ENCODE measurements around the gene TTLL5.

Gene TTLL5

DNA sequence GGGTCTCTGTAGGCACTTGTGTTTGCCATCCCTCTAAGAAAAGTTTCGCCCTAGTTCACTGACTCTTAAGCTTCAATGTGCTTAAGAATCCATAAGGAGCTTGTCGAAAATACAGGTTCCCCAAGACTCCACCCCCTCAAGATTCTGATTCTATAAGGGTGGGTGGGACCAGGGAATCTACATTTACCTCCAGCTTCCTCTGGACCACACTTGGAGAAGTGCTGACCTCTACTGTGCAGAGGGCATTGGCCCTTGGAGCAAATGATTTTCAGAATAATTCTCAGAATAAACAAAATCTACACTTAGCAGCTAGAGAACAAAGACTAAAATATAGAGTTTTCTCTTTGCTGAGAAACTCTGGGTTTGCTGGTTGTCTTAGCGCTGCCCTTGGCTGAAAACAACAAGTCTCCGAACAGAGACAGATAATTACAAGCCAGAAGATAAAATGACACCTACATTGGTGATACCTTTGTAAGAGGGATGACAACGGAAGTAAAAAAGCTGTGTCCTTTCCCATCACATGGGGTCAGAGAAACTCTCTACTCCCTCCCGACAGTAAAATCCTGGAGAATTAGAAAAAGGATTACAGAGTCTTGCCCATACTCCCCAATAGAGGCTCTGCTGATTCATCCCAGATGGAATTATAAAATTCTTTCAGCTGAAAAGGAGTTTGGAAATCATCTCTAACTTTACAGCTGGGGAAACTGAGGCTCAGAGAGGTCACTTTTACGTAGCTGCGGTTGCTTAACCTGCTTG, 316.0 kb downstream of the TTLL5 start:
- Histone ChIP-seq H3K4me3 (ENCODE audit: low read length) (no peak overlapping the region), H3K36me3 (ENCODE audit: control insufficient read depth, insufficient read depth, low read length, severe bottlenecking) (no peaks in the 10 kb centered on the region), H3K4me1 (ENCODE audit: control insufficient read depth, insufficient read depth, low read length) (peaks cover 39% of the 10 kb centered on the region), H3K9me3 (ENCODE audit: control insufficient read depth, low read length) (no peaks in the 10 kb centered on the region), H3K9ac (ENCODE audit: low read length) (no peak overlapping the region), H3K27me3 (replicated peaks; ENCODE audit: control insufficient read depth, insufficient read depth, low read length) (no peaks in the 10 kb centered on the region)
- DNase-seq (ENCODE audit: low read depth): peak; percentile 17

DNA sequence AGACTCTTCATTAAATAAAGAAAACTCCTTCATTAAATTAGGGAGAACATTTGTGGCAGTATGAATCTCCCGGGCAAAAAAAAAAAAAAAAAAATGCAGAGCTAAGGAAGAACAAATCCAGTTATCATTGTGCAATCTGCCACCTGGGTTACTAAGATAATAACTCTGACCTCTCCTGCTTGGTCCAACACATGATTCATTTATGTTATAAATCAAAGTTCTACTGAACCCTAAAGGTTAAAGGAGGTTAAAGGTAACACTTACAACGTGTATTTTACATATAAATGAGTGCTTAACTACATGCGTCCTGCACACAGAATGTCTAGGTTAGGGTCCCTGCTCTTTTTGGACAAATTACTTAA, 316.5 kb downstream of the TTLL5 start:
- H3K4me3 ChIP-seq (ENCODE audit: low read length): no peak overlapping the region
- no peaks in the 10 kb centered on the region for H3K9me3 ChIP-seq (ENCODE audit: control insufficient read depth, low read length)
- DNase-seq (ENCODE audit: low read depth): no peak
- H3K4me1 ChIP-seq (ENCODE audit: control insufficient read depth, insufficient read depth, low read length): peaks cover 39% of the 10 kb centered on the region
- H3K36me3 ChIP-seq (ENCODE audit: control insufficient read depth, insufficient read depth, low read length, severe bottlenecking): no peaks in the 10 kb centered on the region
- no peaks in the 10 kb centered on the region for H3K27me3 ChIP-seq (replicated peaks; ENCODE audit: control insufficient read depth, insufficient read depth, low read length)
- no peak overlapping the region for H3K9ac ChIP-seq (ENCODE audit: low read length)

DNA sequence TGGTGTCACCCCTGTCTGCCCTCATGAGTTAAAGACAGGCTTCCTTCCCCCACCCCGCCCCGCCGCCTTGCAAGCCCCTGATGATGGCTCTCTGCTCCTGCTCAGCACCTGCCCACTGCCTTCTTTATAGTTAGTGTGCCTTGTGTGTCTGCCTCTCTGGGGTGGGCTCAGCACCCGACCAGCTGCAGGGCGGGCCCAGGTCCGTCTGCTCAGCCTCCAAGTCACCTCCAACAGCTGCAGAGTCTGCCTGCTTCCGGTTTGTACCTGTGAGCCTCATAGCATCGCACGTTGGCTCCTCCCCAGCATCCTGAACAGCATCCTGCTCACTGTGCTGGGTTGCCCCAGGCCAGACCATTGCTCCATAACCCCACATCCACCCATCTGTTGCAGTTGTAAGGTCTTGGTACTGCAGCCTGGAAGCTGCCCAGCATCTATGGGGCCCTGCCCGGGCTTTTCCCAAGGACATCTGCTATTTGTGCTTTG, 317.2 kb downstream of the TTLL5 start:
- DNase-seq (ENCODE audit: low read depth): no peak
- H3K9me3 ChIP-seq (ENCODE audit: control insufficient read depth, low read length): no peaks in the 10 kb centered on the region
- no peaks in the 10 kb centered on the region for H3K27me3 ChIP-seq (replicated peaks; ENCODE audit: control insufficient read depth, insufficient read depth, low read length)
- no peak overlapping the region for H3K4me3 ChIP-seq (ENCODE audit: low read length)
- H3K4me1 ChIP-seq (ENCODE audit: control insufficient read depth, insufficient read depth, low read length): peaks cover 39% of the 10 kb centered on the region
- H3K36me3 ChIP-seq (ENCODE audit: control insufficient read depth, insufficient read depth, low read length, severe bottlenecking): no peaks in the 10 kb centered on the region
- H3K9ac ChIP-seq (ENCODE audit: low read length): no peak overlapping the region

DNA sequence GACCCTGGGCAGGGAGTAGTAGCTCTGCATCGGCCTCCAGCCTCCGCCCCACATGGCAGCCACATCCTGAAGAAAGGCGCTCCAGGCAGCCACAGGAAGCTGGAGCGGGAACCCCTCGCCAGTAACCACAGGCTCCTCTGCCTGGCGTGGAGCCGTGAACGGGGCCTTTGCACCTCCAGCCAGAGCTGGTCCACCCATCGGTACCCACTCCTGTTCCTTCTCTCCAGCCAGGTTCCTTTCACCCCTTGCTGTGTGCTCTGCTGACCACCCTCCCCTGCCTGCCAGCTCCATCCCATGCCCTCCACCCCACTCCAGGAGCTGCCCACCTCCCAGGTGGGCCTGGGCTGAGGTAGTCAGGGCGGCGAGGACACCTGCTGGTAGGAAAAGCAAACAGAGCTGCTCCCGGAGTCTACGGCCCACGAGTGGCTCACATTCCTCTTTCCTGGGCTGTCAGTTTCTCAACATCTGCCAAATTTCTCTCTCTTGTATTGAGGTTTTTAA, 318.1 kb downstream of the TTLL5 start:
- Histone ChIP-seq H3K9ac (ENCODE audit: low read length) (peak overlapping the region; percentile 18), H3K9me3 (ENCODE audit: control insufficient read depth, low read length) (no peaks in the 10 kb centered on the region), H3K4me1 (ENCODE audit: control insufficient read depth, insufficient read depth, low read length) (peaks cover 39% of the 10 kb centered on the region), H3K27me3 (replicated peaks; ENCODE audit: control insufficient read depth, insufficient read depth, low read length) (no peaks in the 10 kb centered on the region), H3K4me3 (ENCODE audit: low read length) (peak overlapping the region; percentile 49), H3K36me3 (ENCODE audit: control insufficient read depth, insufficient read depth, low read length, severe bottlenecking) (no peaks in the 10 kb centered on the region)
- DNase-seq (ENCODE audit: low read depth): peak; percentile 56

DNA sequence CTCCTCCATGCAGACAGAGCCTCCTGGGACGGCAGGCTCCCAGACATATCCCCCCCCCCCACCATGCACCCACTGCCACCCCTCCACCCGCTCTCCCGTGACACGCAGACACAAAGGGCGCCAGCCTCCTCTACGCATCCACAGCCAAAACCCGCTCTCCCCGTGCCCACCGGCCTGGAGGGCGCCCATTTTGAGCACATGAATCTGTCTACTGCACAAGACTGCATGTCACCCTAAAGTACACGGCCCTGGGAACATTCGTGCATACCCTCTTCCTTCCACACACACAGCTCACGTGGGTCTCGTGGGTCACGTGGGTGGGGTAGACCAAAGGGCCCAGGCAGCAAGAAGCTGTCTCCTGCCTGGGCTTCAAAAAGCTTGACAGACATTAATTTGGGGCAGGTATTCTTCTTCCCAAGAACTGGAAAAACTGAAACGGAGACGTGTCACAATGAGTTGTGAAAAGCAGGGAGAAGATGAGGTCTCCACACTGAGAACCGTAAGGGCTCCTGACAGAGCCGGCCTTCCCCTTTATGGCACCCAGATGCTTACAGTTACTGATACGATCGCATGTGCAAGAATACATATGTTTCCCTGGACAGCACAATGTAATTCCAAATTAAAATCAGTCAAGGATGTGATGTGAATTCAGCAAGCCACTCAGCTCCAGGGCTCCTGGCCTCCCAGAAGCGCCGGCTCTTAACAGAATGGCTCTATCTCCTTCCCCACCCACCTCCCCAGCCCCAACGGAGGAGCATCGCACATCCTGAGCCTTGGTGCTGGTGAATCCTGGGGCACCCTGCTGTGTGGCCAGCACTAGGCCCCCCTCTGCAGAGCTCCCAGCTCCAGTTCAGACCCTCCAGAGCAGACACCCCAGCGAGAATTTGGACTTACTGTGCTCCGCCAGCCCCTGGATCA, 318.9 kb downstream of the TTLL5 start:
- no peaks in the 10 kb centered on the region for H3K27me3 ChIP-seq (replicated peaks; ENCODE audit: control insufficient read depth, insufficient read depth, low read length)
- no peaks in the 10 kb centered on the region for H3K9me3 ChIP-seq (ENCODE audit: control insufficient read depth, low read length)
- peak overlapping the region; percentile 83 for H3K4me3 ChIP-seq (ENCODE audit: low read length)
- H3K36me3 ChIP-seq (ENCODE audit: control insufficient read depth, insufficient read depth, low read length, severe bottlenecking): no peaks in the 10 kb centered on the region
- H3K9ac ChIP-seq (ENCODE audit: low read length): peak overlapping the region; percentile 83
- H3K4me1 ChIP-seq (ENCODE audit: control insufficient read depth, insufficient read depth, low read length): peaks cover 39% of the 10 kb centered on the region
- no peak for DNase-seq (ENCODE audit: low read depth)

DNA sequence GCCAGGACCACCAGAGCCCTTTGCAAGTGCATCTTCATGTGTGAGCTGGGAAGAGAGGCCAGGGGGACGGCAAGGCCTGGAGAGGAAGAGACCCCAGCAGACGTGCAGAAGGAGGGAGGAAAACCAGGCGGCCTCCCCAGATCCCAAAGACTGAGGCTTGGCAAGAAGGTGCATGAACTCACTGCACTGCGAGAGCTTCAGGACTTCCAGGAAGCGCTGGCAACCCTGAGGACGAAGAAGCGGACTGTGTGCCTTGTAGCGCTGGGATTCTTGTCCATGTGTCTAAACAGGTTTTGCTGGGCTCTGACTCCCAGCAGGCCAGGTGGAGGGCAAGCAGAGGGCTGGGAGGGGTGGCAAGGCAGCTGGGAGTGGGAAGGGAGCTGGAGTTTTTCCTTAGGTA, 319.8 kb downstream of the TTLL5 start:
- no peaks in the 10 kb centered on the region for H3K27me3 ChIP-seq (replicated peaks; ENCODE audit: control insufficient read depth, insufficient read depth, low read length)
- peak overlapping the region; percentile 83 for H3K4me3 ChIP-seq (ENCODE audit: low read length)
- no peaks in the 10 kb centered on the region for H3K9me3 ChIP-seq (ENCODE audit: control insufficient read depth, low read length)

DNA sequence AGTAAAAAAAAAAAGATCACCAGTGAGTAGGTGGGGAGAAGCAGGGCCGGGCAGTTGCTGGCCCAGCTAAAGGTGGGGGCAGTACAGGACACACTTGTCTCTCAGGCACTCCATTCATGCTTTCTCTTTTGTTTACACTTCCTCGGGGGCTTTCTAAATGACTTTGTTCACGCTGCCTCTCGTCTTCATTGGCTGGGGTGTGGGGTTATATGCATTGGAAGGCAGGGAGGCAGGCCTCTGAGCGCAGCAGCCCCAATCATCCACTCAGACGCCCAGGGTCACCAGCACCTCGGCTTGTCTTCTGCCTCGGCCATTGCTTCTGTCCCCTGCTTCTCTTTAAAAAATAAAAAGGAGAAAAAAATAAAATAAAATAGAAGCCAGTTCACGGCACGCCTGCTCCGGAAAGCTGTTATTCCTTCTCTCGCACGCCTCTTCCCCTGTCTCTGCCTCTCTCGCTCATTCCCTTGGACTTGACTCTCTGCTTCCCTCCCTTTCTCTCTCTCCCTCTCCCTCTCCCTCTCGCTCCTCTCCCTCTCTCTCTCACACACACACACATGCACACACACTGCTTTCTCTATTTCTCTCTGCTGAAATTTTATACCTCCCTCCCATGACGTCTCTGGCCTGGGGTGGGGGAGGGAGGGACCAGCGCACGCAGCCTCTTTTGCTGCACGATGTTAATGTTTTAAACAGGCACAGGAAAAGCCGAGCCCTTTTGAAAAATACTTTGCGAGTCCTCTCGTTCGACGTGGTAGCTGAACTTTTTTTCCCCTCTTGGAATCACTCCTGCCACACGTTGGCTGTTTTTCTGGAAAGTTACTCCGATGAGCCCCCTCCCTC, 320.6 kb downstream of the TTLL5 start, which contains the start of gene TGFB3:
Gene TGFB3, minus strand, starts transcription at position 570 of the 840 bp plus-strand sequence. CDS start 1,102 bp downstream, outside the sequence.
- peak; percentile 92 for DNase-seq (ENCODE audit: low read depth)
- Histone ChIP-seq H3K36me3 (ENCODE audit: control insufficient read depth, insufficient read depth, low read length, severe bottlenecking) (no peaks in the 10 kb centered on the region), H3K9me3 (ENCODE audit: control insufficient read depth, low read length) (no peaks in the 10 kb centered on the region), H3K27me3 (replicated peaks; ENCODE audit: control insufficient read depth, insufficient read depth, low read length) (no peaks in the 10 kb centered on the region), H3K4me3 (ENCODE audit: low read length) (peak within 1 kb of the TSS; percentile 83), H3K4me1 (ENCODE audit: control insufficient read depth, insufficient read depth, low read length) (peaks cover 44% of the 10 kb centered on the region), H3K9ac (ENCODE audit: low read length) (peak within 1 kb of the TSS; percentile 83)

More for the DNA sequence above, 319.8 kb downstream of the TTLL5 start:
- peaks cover 39% of the 10 kb centered on the region for H3K4me1 ChIP-seq (ENCODE audit: control insufficient read depth, insufficient read depth, low read length)
- no peaks in the 10 kb centered on the region for H3K36me3 ChIP-seq (ENCODE audit: control insufficient read depth, insufficient read depth, low read length, severe bottlenecking)
- DNase-seq (ENCODE audit: low read depth): no peak
- H3K9ac ChIP-seq (ENCODE audit: low read length): peak overlapping the region; percentile 83

DNA sequence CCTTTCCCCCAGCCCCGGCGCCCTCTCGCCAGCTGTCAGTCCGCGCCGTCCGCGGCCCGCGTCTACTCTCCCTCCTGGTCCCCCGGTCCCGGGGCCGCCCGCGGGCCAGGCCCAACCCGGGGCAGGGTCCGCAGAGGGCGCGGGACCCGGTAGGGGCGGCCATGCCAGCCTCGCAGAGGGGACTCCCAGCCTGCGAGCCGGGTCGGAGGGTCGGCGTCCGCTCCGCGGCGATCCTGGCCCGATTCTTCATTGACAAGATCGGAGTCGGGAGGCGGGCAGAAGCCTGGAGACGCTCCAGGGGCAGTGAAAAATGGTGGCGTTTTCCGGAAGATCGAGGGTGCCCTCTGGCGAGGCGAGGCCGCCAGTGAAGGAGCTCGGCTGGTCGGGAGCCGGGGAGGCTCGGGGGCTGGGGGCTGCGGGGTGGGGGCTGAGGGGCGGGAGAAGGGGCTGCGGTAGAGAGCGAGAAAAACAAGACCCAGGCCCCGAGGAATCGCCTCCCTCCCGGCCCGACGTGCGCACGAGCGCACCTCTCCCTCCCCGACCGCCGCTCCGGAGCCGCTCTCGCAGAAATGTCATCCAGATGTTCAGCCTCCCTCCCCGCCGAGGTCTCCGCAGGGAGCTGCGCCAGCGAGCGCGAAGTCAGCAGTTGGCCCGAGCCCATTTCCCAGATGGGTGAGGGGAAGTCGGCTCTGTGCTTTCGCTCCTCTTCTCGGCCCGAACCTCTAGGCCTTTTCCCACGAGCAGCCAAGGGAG, 321.4 kb downstream of the TTLL5 start:
- peaks cover 47% of the 10 kb centered on the region for H3K4me1 ChIP-seq (ENCODE audit: control insufficient read depth, insufficient read depth, low read length)
- no peaks in the 10 kb centered on the region for H3K27me3 ChIP-seq (replicated peaks; ENCODE audit: control insufficient read depth, insufficient read depth, low read length)
- H3K9me3 ChIP-seq (ENCODE audit: control insufficient read depth, low read length): no peaks in the 10 kb centered on the region
- peak overlapping the region; percentile 83 for H3K9ac ChIP-seq (ENCODE audit: low read length)
- no peaks in the 10 kb centered on the region for H3K36me3 ChIP-seq (ENCODE audit: control insufficient read depth, insufficient read depth, low read length, severe bottlenecking)
- DNase-seq (ENCODE audit: low read depth): peak; percentile 93
- peak overlapping the region; percentile 83 for H3K4me3 ChIP-seq (ENCODE audit: low read length)

DNA sequence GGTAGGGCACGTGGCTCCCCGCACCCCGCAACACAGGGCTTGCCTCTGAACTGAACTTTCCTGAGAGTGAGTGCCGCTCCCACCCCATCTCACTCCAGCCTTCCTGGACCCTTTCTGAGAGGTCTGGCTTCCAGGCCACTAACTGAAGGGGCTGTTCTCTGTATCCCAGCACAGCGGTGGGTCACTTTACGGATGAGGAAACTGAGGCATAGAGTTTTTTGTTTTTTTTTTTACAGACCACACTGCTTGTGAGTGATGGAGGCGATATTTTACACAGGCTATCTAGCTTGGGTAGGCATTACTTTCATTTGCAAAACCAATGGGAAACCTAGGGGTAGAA, 321.9 kb downstream of the TTLL5 start:
- Histone ChIP-seq H3K4me1 (ENCODE audit: control insufficient read depth, insufficient read depth, low read length) (peaks cover 43% of the 10 kb centered on the region), H3K4me3 (ENCODE audit: low read length) (peak overlapping the region; percentile 74), H3K9ac (ENCODE audit: low read length) (peak overlapping the region; percentile 73), H3K27me3 (replicated peaks; ENCODE audit: control insufficient read depth, insufficient read depth, low read length) (no peaks in the 10 kb centered on the region), H3K36me3 (ENCODE audit: control insufficient read depth, insufficient read depth, low read length, severe bottlenecking) (no peaks in the 10 kb centered on the region), H3K9me3 (ENCODE audit: control insufficient read depth, low read length) (no peaks in the 10 kb centered on the region)
- no peak for DNase-seq (ENCODE audit: low read depth)

DNA sequence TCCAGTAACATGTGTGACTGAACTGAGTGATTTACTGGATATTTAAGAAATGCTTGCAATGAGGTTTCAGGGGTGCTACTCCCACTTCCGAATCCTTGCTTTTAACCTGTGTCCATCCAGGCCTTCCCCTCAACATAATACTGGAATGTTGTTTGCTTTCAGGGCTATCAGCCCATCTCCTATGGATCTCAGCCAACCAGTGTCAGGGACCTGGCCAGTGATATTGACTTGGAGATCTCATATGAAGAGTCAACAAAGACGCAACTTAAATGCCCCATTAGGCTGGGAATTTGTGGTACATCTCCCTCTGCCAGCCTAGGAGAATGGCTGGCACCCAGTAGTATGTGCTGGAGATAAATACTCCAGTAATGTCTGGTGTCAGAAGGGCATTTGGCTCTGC, 323.6 kb downstream of the TTLL5 start:
- DNase-seq (ENCODE audit: low read depth): no peak
- no peaks in the 10 kb centered on the region for H3K27me3 ChIP-seq (replicated peaks; ENCODE audit: control insufficient read depth, insufficient read depth, low read length)
- peaks cover 46% of the 10 kb centered on the region for H3K4me1 ChIP-seq (ENCODE audit: control insufficient read depth, insufficient read depth, low read length)
- H3K4me3 ChIP-seq (ENCODE audit: low read length): no peak overlapping the region
- H3K9ac ChIP-seq (ENCODE audit: low read length): no peak overlapping the region
- H3K9me3 ChIP-seq (ENCODE audit: control insufficient read depth, low read length): no peaks in the 10 kb centered on the region
- peaks cover 1% of the 10 kb centered on the region for H3K36me3 ChIP-seq (ENCODE audit: control insufficient read depth, insufficient read depth, low read length, severe bottlenecking)
